Gastrocnemius medialis (tissue), 4 donors: ENCODE measurements around the gene LDLRAD4. TPM values are rescaled to one million over a fixed set of nuclear protein-coding genes. Genes with fewer than 3 reads are reported as not detected.

ENCODE experiments used
- ATAC-seq, 2 donors: fragments of 150-250 bp; one replicate each; pipeline ENCODE4 v1.9.1; 2016
- DNase-seq, 2 donors: peaks; one replicate each; pipeline ENCODE4 v3.0.0-alpha.2; 2019
- H3K27ac ChIP-seq, 4 donors: fragments of 200-600 bp; sonication (generic); 1 replicate in 1 of 4; 2 replicates in 3 of 4; pipeline ENCODE4 v1.5.1; 2016 to 2018; ENCODE audit warnings: mild to moderate bottlenecking in 2 of 4, moderate library complexity in 1 of 4
- H3K27me3 ChIP-seq, 3 donors: fragments of 200-600 bp; sonication (generic) in 2 of 3; 1 replicate in 1 of 3; 2 replicates in 2 of 3; pipeline versions ENCODE4 v1.5.1 to v1.6.0; 2016 to 2019; ENCODE audit warnings: mild to moderate bottlenecking in 1 of 3, moderate library complexity in 1 of 3
- H3K36me3 ChIP-seq, 2 donors: fragments of 200-600 bp; sonication (generic) in 1 of 2; one replicate each; pipeline ENCODE4 v1.5.1; 2017 to 2018
- H3K4me1 ChIP-seq, 2 donors: fragments of 200-600 bp; sonication (generic) in 1 of 2; one replicate each; pipeline ENCODE4 v1.5.1; 2016 to 2017; ENCODE audit warnings: mild to moderate bottlenecking in 2 of 2
- H3K4me3 ChIP-seq, 4 donors: fragments of 200-600 bp; sonication (generic) in 3 of 4; 1 replicate in 1 of 4; 2 replicates in 3 of 4; pipeline ENCODE4 v1.5.1; 2016 to 2019; ENCODE audit warnings: mild to moderate bottlenecking in 2 of 4
- H3K9me3 ChIP-seq, 3 donors: fragments of 200-600 bp; sonication (generic) in 2 of 3; 1 replicate in 1 of 3; 2 replicates in 2 of 3; pipeline ENCODE4 v1.5.1; 2016 to 2019
- POLR2A ChIP-seq, 2 donors: fragments of 450-650 bp; IDR thresholded peaks; one replicate each; pipeline ENCODE4 v1.6.1; 2017; ENCODE audit warnings: antibody characterized with exemption in 2 of 2, mild to moderate bottlenecking in 2 of 2, moderate library complexity in 2 of 2
- in situ Hi-C, 4 donors: fragments of 200-750 bp; cut with MboI; loops; one replicate each; pipeline versions ENCODE4 v1.15.0 to v1.8.0; 2017; ENCODE audit warnings: low sequenced_read_pairs in 4 of 4
- intact Hi-C: fragments of 100-400 bp; cut with DNase I; formaldehyde crosslinking; loops from one replicate; pipeline ENCODE4 v1.15.1; 2023; ENCODE audit warnings: low total_unique reads
- total RNA-seq, 4 donors: library from RNA; depleted of rRNA; stranded (reverse); fragments of >200 nt; gene quantifications; one replicate each; pipeline versions ENCODE4 v1.1.0 to v1.2.3, GENCODE V29; 2016
- TF ChIP-seq, protein P1 (sequence below), 5 experiments: fragments of 450-650 bp in 3 of 5; fragments of 200-600 bp in 2 of 5; sonication (generic) in 2 of 5; IDR thresholded peaks in 4 of 5; conservative IDR thresholded peaks in 1 of 5; 1 replicate in 4 of 5; 2 replicates in 1 of 5; pipeline ENCODE4 v1.5.1; 2016 to 2019; ENCODE audit warnings: antibody characterized with exemption in 5 of 5, mild to moderate bottlenecking in 3 of 5, moderate library complexity in 3 of 5

The LDLRAD4 gene
- total RNA-seq, 4 donors from 2014 or later = 3.9 to 11.1 (median 6.5) TPM

DNA sequence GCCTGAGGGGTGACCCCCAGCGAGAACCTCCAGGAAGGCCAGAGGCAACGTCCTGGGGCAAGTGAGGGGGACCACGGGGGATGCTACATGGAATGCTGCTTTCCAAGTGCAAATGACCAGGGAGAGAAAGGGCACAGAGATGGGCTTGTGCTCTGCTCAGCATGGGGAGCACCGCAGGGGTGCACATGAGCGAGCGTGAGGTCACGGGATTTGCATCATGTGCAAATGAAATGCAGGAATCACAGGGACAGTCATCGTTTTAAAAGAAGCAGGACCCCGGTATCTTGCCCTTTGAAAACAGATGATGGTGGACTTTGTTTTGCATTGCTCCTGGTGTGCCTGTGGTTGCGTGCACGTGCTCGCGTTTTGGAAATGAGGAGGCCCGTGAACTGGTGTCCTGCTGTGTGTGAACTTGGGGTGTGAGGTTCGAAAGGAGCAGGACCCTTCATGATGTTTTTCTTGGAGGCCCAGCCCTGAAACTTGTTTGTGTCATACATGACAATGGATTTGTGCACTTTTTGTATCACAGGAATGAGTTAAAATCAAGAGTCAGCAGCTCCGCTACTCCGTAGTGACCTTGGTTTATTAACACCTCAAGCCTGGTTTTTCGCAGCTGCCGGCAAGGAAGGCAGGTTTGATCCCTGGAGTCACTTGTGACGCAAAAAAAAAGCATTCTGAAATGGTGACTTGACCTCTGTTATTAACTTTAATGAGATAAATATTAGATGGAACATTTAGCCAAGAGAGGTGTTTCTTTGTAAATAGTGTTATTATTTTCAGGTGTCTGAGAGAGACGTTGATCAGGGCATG, 234.5 kb downstream of the LDLRAD4 start:
- ATAC-seq (no peak), DNase-seq (no peak)
- Histone ChIP-seq H3K9me3 (no peaks in the 10 kb centered on the region), H3K4me3 (no peak overlapping the region), H3K36me3 (no peaks in the 10 kb centered on the region), H3K27ac (peak overlapping the region in 1 of 4 donors; percentile 33), H3K4me1 (peaks cover 26 to 47% of the 10 kb centered on the region in 2 donors), H3K27me3 (no peaks in the 10 kb centered on the region)
- intact Hi-C loops = no loop called here
- TF ChIP-seq POLR2A (IDR thresholded peaks at IDR 0.05) = no peak
- TF ChIP-seq, protein P1, sequence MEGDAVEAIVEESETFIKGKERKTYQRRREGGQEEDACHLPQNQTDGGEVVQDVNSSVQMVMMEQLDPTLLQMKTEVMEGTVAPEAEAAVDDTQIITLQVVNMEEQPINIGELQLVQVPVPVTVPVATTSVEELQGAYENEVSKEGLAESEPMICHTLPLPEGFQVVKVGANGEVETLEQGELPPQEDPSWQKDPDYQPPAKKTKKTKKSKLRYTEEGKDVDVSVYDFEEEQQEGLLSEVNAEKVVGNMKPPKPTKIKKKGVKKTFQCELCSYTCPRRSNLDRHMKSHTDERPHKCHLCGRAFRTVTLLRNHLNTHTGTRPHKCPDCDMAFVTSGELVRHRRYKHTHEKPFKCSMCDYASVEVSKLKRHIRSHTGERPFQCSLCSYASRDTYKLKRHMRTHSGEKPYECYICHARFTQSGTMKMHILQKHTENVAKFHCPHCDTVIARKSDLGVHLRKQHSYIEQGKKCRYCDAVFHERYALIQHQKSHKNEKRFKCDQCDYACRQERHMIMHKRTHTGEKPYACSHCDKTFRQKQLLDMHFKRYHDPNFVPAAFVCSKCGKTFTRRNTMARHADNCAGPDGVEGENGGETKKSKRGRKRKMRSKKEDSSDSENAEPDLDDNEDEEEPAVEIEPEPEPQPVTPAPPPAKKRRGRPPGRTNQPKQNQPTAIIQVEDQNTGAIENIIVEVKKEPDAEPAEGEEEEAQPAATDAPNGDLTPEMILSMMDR (IDR thresholded peaks at IDR 0.05 in 4 of 5, conservative IDR thresholded peaks at IDR 0.05 in 1 of 5) = no peak
- in situ Hi-C loops = loop anchor here in 1 of 4 donors (25.0 kb wide), 1 partner anchor 91 kb away; no protein-coding TSS in a partner anchor

- Histone ChIP-seq H3K36me3 (no peaks in the 10 kb centered on the region), H3K9me3 (no peaks in the 10 kb centered on the region), H3K4me1 (peaks cover 26 to 40% of the 10 kb centered on the region in 2 donors), H3K27me3 (no peaks in the 10 kb centered on the region), H3K4me3 (no peak overlapping the region), H3K27ac (peak overlapping the region in 1 of 4 donors; percentile 27)
- no peak for ATAC-seq
- no peak for DNase-seq
- intact Hi-C loops (no loop called here), in situ Hi-C loops (loop anchor here in 1 of 4 donors (25.0 kb wide), 1 partner anchor 91 kb away; no protein-coding TSS in a partner anchor)
- peak in 1 of 2 donors; percentile 13 for TF ChIP-seq POLR2A (IDR thresholded peaks at IDR 0.05)
- TF ChIP-seq, protein P1 (IDR thresholded peaks at IDR 0.05 in 4 of 5, conservative IDR thresholded peaks at IDR 0.05 in 1 of 5) = no peak
Observed at GRCh38 chr18:13453714-13454113, 235.2 kb downstream of the LDLRAD4 start.

GRCh38 chr18:13454363-13455150, 236.0 kb downstream of the LDLRAD4 start:
- in situ Hi-C loops (loop anchor here in 1 of 4 donors (25.0 kb wide), 1 partner anchor 92 kb away; no protein-coding TSS in a partner anchor), intact Hi-C loops (no loop called here)
- Histone ChIP-seq H3K27ac (no peak overlapping the region), H3K9me3 (no peaks in the 10 kb centered on the region), H3K27me3 (no peaks in the 10 kb centered on the region), H3K4me1 (peaks cover 26 to 38% of the 10 kb centered on the region in 2 donors), H3K36me3 (no peaks in the 10 kb centered on the region), H3K4me3 (no peak overlapping the region)
- DNase-seq (no peak), ATAC-seq (no peak)
- TF ChIP-seq, protein P1 (IDR thresholded peaks at IDR 0.05 in 4 of 5, conservative IDR thresholded peaks at IDR 0.05 in 1 of 5) = no peak
- no peak for TF ChIP-seq POLR2A (IDR thresholded peaks at IDR 0.05)

GRCh38 chr18:13455471-13455870, 236.9 kb downstream of the LDLRAD4 start:
- DNase-seq (no peak), ATAC-seq (no peak)
- in situ Hi-C loops = loop anchor here in 1 of 4 donors (25.0 kb wide), 1 partner anchor 93 kb away; no protein-coding TSS in a partner anchor
- Histone ChIP-seq H3K4me3 (no peak overlapping the region), H3K9me3 (no peaks in the 10 kb centered on the region), H3K4me1 (peaks cover 24 to 29% of the 10 kb centered on the region in 2 donors), H3K27ac (peak overlapping the region in 1 of 4 donors; percentile 47), H3K36me3 (no peaks in the 10 kb centered on the region), H3K27me3 (no peaks in the 10 kb centered on the region)
- intact Hi-C loops = no loop called here
- TF ChIP-seq, protein P1 (IDR thresholded peaks at IDR 0.05 in 4 of 5, conservative IDR thresholded peaks at IDR 0.05 in 1 of 5) = no peak
- no peak for TF ChIP-seq POLR2A (IDR thresholded peaks at IDR 0.05)
